Activated naive CD4-positive, alpha-beta T cell treated with Interleukin-2 at 50 U/mL for 16 hours (primary cell): ENCODE results near the gene METTL6.
"Not testable (repeated sequence)": the region's sequence is repeated elsewhere in the genome, so short reads cannot be mapped to it uniquely, and the experiment has no call there.

Source experiments
- DNase-seq: peaks from one replicate; pipeline ENCODE4 v3.0.0-alpha.2; 2020

METTL6 gene

GRCh38 chr3:15401936-15402335 lies 25.4 kb downstream of the METTL6 start:
- no peak for DNase-seq

DNA sequence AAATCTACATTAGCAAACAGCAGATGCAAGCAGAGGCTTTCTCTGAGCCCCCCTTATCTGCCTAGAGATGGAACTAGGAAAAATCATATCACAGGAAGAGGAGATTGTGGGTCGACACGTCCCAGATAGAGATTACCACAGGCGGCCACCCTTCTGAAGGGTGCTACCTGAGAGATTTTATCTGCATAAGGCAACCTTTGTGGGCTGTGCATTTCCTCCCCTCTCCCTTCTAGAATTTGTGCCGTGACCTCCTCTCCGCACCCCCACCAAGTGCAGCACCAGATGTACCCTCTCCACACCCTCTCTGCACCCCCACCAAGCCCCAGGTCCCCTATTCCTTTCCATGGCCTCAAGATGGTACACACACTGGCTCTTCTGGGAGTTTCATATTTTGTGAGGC lies 27.4 kb downstream of the METTL6 start:
- peak; percentile 7 for DNase-seq

DNA sequence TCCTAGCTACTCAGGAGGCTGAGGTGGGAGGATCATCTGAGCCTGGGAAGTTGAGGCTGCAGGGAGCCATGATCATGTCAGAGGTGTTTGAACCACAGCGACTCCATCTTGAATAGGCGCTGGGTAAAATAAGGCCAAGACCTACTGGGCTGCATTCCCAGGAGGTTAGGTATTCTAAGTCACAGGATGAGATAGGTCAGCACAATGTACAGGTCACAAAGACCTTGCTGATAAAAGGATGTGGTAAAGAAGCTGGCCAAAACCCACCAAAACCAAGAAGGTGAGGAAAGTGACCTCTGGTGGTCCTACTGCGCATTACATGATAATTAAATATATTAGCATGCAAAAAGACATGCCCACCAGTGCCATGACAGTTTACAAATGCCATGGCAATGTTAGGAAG lies 28.6 kb downstream of the METTL6 start:
- not testable (repeated sequence) for DNase-seq

GRCh38 chr3:15393252-15393651 lies 34.1 kb downstream of the METTL6 start:
- not testable (repeated sequence) for DNase-seq

- no peak for DNase-seq
Measured at GRCh38 chr3:15391007-15391406, 36.3 kb downstream of the METTL6 start.

DNA sequence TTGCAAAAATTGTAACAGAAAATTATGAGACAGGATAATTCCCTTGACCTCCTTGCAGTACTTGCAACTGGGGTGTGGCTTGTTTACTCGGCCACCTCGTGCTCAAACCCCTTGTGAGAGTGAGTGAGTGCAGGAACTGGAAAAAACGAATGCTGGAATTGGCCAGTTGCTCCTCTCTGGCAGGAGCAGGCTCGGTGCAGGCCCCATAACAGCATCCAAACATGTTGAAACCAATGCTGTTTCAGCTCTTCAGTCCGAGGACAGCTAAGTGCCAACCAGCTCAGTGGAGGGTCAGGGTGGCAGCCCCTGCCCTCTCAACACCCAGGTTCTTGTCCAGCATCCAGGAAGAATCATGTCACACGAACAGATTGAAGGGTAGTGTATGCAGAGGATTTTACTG lies 36.9 kb downstream of the METTL6 start:
- no peak for DNase-seq

GRCh38 chr3:15388335-15388734 lies 39.0 kb downstream of the METTL6 start:
- DNase-seq = not testable (repeated sequence)

- no peak for DNase-seq
Measured at GRCh38 chr3:15387735-15388134, 39.6 kb downstream of the METTL6 start.

DNA sequence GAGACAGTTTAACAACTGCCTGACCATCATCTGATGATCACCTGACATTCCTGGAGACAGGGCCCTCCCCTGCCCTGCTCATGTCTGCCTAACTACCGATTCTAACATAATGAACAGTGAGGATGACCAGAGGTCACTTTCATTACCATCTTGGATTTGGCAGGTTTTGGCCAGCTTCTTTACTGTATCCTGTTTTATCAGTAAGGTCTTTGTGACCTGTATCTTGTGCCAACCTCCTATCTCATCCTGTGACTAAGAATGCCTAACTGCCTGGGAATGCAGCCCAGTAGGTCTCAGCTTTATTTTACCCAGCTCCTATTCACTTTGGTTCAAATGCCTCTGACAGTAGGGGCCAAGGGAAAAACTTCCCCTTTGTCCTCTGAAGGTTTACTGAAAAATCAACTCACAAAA lies 40.2 kb downstream of the METTL6 start:
- no peak for DNase-seq

DNA sequence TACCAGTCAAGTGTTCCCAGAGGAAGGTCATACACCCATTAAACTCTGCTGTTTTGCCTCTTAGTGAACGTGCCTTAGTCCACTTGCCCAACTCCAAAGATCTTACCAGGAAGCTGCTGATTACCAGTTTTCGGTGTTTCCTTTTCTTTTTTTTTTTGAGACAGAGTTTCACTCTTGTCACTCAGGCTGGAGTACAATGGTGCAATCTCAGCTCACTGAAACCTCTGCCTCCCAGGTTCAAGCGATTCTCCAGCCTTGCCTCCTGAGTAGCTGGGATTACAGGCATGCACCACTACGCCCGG lies 40.7 kb downstream of the METTL6 start:
- not testable (repeated sequence) for DNase-seq

DNA sequence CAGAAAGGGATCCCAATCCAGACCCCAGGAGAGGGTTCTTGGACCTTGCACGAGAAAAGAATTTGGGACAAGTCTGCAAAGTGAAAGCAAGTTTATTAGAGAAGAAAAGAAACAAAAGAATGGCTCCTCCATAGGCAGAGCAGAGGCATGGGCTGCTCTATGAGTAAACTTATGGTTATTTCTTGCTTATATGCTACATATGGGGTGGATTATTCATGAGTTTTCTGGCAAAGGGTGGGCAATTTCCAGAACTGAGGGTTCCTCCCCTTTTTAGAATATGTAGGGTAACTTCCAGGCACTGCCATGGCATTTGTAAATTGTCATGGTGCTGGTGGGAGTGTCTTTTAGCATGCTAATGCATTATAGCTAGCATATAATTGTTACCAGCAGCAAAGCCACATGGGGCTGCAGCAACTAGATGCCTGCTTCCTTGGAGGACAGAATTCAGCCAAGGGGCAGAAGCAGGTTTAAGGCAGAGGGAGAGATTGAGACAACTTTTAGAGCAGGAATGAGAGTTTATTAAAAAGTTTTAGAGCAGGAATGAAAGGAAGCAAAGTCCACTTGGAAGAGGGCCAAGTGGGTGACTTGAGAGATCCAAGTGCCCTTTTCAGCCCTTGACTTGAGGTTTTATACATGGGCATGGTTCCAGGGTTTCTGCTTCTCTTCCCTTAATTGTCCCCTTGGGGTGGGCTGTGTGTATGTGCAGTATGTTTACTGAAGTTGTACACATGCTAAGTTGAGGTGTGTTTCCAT lies 41.3 kb downstream of the METTL6 start:
- DNase-seq = no peak

GRCh38 chr3:15385238-15385695 lies 42.1 kb downstream of the METTL6 start:
- DNase-seq = not testable (repeated sequence)

DNA sequence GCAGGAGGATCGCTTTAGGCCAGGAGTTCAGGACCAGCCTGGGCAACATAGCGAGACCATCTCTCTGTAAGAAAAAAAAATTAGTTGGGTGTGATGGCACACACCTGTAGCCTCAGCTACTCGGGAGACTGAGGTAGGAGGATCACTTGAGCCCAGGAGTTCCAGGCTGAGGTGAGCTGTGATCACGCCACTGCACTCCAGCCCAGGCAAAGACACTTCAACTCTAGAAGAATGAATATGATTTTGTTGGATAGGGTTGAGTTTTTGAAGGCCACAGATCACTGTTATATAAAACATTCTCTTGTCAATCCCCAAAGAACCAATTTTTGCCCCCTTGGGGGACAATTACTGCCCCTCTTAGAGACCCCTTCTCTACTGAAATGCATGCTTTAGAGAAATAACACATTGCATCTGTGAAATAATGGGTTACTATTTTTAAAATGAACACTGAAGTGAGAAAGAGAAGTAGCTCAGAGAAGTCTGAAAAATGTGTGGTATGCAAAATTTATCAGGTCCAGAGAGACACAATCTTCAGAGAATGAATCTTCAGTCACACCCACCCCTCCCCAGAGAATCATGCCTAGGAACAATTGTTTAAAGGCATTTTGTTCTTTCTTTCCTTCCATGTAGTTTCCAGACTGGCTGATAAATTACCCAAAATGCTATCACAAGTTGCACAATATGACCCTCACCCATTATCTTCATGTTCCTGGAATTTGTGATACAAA lies 42.7 kb downstream of the METTL6 start:
- DNase-seq = no peak

DNA sequence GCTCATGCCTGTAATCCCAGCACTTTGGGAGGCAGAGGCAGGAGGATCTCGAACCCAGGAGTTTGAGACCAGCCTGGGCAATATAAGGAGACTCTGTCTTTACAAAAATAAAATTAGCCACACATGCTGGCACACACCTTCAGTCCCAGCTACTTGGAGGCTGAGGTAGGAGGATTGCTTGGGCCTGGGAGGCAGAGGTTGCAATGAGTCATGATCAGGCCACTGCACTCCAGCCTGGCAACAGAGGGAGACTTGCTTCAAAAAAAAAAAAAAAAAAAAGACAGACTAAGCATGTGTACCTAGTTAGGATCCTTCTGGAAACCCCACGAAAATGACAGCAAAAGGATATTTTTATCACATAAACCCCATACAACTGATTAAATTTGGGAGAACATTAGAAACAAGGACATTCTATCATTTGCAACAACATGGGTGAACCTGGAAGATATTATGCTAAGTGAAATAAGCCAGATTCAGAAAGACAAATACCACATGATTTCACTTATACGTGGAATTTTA lies 44.9 kb downstream of the METTL6 start:
- DNase-seq = no peak

DNA sequence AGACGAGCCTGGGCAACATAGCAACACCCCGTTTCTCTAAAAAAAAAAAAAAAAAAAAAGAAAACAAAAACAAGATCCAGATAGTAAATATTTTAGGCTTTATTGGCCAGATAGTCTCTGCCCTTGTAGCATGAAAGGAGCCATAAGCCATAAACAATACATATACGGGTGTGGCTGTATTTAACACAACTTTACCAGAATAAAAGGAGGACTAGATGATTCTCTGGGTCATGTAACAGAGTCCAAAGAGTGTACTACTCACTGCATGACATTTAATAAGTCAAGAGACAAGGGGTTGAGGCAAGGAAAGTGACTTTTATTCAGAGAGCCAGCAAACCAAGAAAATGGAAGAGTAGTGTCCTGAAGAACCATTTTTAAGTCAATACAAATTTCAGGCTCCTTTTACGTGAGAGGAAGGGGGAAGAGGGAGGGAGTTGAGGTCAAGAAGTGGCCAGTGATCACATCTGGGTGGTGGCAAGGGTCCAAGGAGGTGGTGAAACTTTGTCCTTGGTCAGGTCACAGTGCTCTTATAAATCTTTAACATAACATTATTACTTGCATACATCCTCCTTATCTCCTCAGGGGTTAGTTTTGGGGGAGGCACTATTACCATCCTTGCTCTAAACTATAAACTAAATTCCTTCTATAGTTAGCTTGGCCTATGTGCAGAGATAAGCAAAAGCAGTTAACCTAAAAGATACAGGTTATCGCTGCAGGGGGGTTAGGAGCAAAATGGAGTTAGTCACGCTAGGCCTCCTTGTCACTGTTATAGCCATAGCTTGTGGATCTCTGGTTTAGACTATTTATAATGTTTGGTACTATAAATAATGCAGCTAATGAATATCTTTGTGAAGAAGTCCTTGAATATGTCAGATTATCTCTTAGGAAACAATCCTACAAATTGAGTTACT lies 46.1 kb downstream of the METTL6 start:
- no peak for DNase-seq

DNA sequence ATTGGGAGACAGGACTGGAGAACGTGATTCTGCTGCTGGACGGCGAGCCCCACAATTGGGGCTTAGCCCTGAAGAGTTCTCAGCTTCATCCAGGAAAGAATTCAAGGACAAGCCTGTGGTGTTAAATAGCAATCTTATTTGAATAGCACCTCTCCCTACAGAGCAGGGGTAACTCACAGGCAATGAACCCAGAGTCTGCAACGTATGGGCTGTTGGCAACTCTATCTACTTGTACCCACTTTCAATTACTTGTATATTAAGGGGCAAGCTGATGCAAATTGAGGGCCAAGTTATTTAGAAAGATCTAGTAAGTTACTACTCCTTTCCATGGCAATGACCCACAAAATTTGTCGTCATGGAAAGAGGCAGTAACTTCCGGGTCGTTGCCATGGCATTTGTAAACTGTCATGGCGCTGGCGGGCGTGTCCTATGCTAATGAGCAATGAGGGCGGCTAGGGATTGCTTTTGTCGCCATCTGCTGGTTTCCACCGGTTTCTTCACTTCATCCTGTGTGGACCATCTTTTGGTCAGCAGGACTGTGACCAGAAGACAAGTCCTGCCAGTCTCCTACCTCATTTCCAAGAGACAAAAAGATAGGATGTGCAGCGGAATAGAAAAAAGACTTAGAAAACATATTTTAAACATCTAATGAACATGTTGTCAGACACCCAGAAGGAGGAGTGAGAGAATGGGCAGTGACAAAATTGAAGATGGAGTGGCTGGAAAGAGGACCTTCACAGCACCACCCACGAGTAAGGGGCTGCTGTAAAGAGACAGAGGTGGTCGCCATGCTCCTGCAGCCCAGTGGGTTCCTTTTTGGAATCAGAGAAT lies 49.2 kb downstream of the METTL6 start:
- DNase-seq = peak; percentile 95

DNA sequence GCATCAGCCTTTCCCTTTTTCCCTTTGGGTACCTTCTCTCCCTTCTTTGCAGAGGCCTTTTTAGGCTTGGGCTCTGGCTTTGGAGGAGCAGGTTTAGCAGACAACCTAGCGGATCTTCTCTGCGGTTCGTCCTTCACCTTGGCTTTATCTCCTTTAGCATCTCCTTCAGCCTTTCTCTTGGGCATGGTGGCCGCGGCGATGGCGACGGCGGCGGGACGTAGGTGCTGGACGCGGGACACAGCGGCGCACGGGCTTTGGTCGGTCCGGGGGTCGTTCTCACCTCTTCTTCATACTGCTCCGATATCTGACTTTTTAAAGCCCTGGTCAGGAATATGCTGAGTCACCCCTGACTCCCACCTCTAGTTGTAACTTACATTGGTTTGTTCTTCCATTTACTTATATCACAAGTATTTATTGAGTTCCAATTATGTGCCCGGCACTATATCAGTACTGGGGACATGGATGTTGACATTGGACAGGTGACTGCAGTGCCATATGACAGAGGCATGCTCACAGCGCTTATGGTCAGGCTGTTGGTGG lies 51.8 kb downstream of the METTL6 start:
- no peak for DNase-seq

DNA sequence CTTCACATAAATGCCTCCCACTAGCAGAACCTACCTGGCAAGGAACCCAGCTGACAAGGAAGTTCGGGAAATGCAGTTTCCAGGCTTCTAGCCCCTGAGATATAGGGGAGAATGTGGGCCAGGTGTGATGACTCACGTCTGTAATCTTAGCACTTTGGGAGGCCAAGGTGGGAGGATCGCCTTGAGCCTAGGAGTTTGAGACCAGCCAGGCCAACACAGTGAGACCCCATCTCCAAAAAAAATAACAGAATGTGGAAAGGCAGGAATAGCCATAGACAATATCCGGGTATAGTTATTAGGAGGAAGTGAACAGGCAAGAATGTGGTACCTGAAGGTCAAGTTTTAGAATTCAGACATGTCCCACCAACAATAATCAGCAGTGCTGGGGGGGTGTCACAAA lies 54.4 kb downstream of the METTL6 start:
- no peak for DNase-seq

GRCh38 chr3:15368561-15369135 lies 58.7 kb downstream of the METTL6 start:
- DNase-seq = no peak

GRCh38 chr3:15367059-15367458 lies 60.3 kb downstream of the METTL6 start:
- DNase-seq = no peak

- not testable (repeated sequence) for DNase-seq
Measured at GRCh38 chr3:15364078-15364477, 63.3 kb downstream of the METTL6 start.
